Keratinocyte (primary cell): ENCODE data around the gene KYNU. TPM values are rescaled to one million over a fixed set of nuclear protein-coding genes. Genes with fewer than 3 reads are reported as not detected.
A peak's percentile ranks its signal among the peaks of the same experiment; 100 is the strongest.

Source experiments
- DNase-seq: peaks from one replicate; pipeline ENCODE4 v3.0.0-alpha.2; 2011; ENCODE audit warnings: low read depth, missing footprints, low spot score
- FAIRE-seq: peaks from 2 replicates; lab custom pipeline; 2011; peaks lifted over from hg19 to GRCh38; lab: Jason Lieb, UNC
- H2AFZ ChIP-seq: 2 replicates; pipeline ENCODE4 v1.6.0; 2012; ENCODE audit warnings: low read length, control low read depth, inconsistent platforms; ENCODE audit not compliant: control insufficient read depth
- H3K27ac ChIP-seq: 2 replicates; pipeline ENCODE4 v1.5.1; 2011; ENCODE audit warnings: low read length; ENCODE audit not compliant: control insufficient read depth, insufficient read depth
- H3K27me3 ChIP-seq: 3 replicates; pipeline ENCODE4 v1.6.0; 2011; ENCODE audit warnings: low read length; ENCODE audit not compliant: control insufficient read depth, insufficient read depth; ENCODE audit errors: extremely low read depth
- H3K36me3 ChIP-seq, 2 experiments: 2 replicates in 1 of 2; 3 replicates in 1 of 2; pipeline ENCODE4 v1.5.1; 2011; ENCODE audit warnings: low read length in 2 of 2, mild to moderate bottlenecking in 1 of 2; ENCODE audit not compliant: control insufficient read depth in 2 of 2, insufficient read depth in 2 of 2; ENCODE audit errors: extremely low read depth in 1 of 2
- H3K4me1 ChIP-seq: 3 replicates; pipeline ENCODE4 v1.5.1; 2011; ENCODE audit warnings: low read length; ENCODE audit not compliant: control insufficient read depth, insufficient read depth; ENCODE audit errors: extremely low read depth
- H3K4me2 ChIP-seq: 3 replicates; pipeline ENCODE4 v1.6.0; 2011; ENCODE audit warnings: low read depth, low read length; ENCODE audit not compliant: control insufficient read depth, insufficient read depth; ENCODE audit errors: extremely low read depth
- H3K4me3 ChIP-seq, 3 experiments: fragments of 200-600 bp in 1 of 3; sonication (generic) in 1 of 3; 2 replicates in 2 of 3; 3 replicates in 1 of 3; pipeline ENCODE4 v1.5.1; 2011 to 2016; ENCODE audit warnings: low read length in 3 of 3, mild to moderate bottlenecking in 3 of 3, control low read depth in 2 of 3, inconsistent platforms in 1 of 3, low read depth in 1 of 3, mixed read lengths in 1 of 3, mixed run types in 1 of 3, moderate library complexity in 1 of 3; ENCODE audit not compliant: control insufficient read depth in 2 of 3, insufficient read depth in 2 of 3; ENCODE audit errors: extremely low read depth in 1 of 3
- H3K79me2 ChIP-seq: 2 replicates; pipeline ENCODE4 v1.6.0; 2012; ENCODE audit warnings: low read length; ENCODE audit not compliant: control insufficient read depth, insufficient read depth
- H3K9ac ChIP-seq: 3 replicates; pipeline ENCODE4 v1.6.0; 2011; ENCODE audit warnings: low read length; ENCODE audit not compliant: control insufficient read depth, insufficient read depth; ENCODE audit errors: extremely low read depth
- H3K9me1 ChIP-seq: 3 replicates; pipeline ENCODE4 v1.6.0; 2011; ENCODE audit warnings: low read length; ENCODE audit not compliant: control insufficient read depth, insufficient read depth; ENCODE audit errors: extremely low read depth
- H3K9me3 ChIP-seq: 2 replicates; pipeline ENCODE4 v1.5.1; 2012; ENCODE audit warnings: low read depth, low read length; ENCODE audit not compliant: control insufficient read depth
- H4K20me1 ChIP-seq: 3 replicates; pipeline ENCODE4 v1.6.0; 2011; ENCODE audit warnings: low read length; ENCODE audit not compliant: control insufficient read depth, insufficient read depth; ENCODE audit errors: extremely low read depth
- EZH2 ChIP-seq: IDR thresholded peaks from one replicate; pipeline ENCODE4 v1.6.1; 2012; ENCODE audit warnings: inconsistent platforms, mild to moderate bottlenecking, low read length, moderate library complexity
- dilution Hi-C: fragments of 300-500 bp; cut with MboI; formaldehyde crosslinking; loops from one replicate; pipeline ENCODE4 v1.7.0; 2020; ENCODE audit warnings: low sequenced_read_pairs; ENCODE audit not compliant: extremely low pct_ligation_motif_present
- polyA plus RNA-seq, 5 experiments: library from polyadenylated mRNA; depleted of rRNA in 3 of 5; stranded (reverse) in 3 of 5; stranded (forward) in 1 of 5; unstranded in 1 of 5; fragments of >200 nt; gene quantifications; 1 replicate in 1 of 5; 2 replicates in 3 of 5; 3 replicates in 1 of 5; pipeline versions ENCODE4 v1.2.1 to v1.2.3, GENCODE V29; 2011 to 2012; ENCODE audit warnings: missing spikeins in 2 of 5, low read depth in 1 of 5, low replicate concordance in 1 of 5
- TF ChIP-seq, protein P1 (sequence below), 3 experiments: IDR thresholded peaks in 1 of 3; conservative IDR thresholded peaks in 1 of 3; optimal IDR thresholded peaks in 1 of 3; 2 replicates in 2 of 3; 3 replicates in 1 of 3; pipeline versions ENCODE3 to v1.5.1; 2011; ENCODE audit warnings: low read length in 3 of 3, mild to moderate bottlenecking in 3 of 3, moderate library complexity in 2 of 3, control low read depth in 1 of 3, inconsistent platforms in 1 of 3; ENCODE audit not compliant: insufficient read depth in 2 of 3; ENCODE audit errors: extremely low read depth in 1 of 3

KYNU gene
- polyA plus RNA-seq, 1 donor (not counting 4 experiments of a cell fraction or from before 2014, with no cell fraction given), result 3.9 TPM

DNA sequence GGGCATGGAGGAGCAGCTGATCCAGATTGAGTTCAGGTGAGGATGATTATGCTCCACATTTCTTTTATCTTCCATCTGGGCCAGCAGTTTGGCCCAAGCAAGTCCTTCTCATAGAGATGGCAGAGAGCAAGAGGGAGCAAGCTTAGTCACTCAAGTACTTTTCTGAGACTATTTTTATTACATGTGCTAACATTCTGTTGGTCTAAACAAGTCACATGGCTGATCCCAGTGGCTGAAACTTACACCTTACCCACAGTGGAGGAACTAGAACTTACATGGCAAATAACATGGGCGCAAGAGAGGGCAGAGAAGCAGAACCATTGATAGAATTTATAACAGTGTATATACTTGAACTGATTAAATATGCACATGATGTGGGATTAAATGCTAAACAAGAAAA lies 105.7 kb downstream of the KYNU start:
- no peaks in the 10 kb centered on the region for H3K36me3 ChIP-seq
- H4K20me1 ChIP-seq, result no peaks in the 10 kb centered on the region
- no peaks in the 10 kb centered on the region for H3K9me1 ChIP-seq
- H3K27me3 ChIP-seq, result no peaks in the 10 kb centered on the region
- dilution Hi-C loops, result no loop called here
- no peaks in the 10 kb centered on the region for H3K79me2 ChIP-seq
- H3K9me3 ChIP-seq, result no peaks in the 10 kb centered on the region
- no peak overlapping the region for H3K4me3 ChIP-seq
- peaks cover 4% of the 10 kb centered on the region for H3K4me1 ChIP-seq
- peak overlapping the region; percentile 42 for H2AFZ ChIP-seq
- no peak overlapping the region for H3K27ac ChIP-seq
- FAIRE-seq (no peak), DNase-seq (no peak)
- no peak overlapping the region for H3K4me2 ChIP-seq
- TF ChIP-seq, protein P1, sequence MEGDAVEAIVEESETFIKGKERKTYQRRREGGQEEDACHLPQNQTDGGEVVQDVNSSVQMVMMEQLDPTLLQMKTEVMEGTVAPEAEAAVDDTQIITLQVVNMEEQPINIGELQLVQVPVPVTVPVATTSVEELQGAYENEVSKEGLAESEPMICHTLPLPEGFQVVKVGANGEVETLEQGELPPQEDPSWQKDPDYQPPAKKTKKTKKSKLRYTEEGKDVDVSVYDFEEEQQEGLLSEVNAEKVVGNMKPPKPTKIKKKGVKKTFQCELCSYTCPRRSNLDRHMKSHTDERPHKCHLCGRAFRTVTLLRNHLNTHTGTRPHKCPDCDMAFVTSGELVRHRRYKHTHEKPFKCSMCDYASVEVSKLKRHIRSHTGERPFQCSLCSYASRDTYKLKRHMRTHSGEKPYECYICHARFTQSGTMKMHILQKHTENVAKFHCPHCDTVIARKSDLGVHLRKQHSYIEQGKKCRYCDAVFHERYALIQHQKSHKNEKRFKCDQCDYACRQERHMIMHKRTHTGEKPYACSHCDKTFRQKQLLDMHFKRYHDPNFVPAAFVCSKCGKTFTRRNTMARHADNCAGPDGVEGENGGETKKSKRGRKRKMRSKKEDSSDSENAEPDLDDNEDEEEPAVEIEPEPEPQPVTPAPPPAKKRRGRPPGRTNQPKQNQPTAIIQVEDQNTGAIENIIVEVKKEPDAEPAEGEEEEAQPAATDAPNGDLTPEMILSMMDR (optimal IDR thresholded peaks at IDR 0.05 in 1 of 3, IDR thresholded peaks at IDR 0.05 in 1 of 3, conservative IDR thresholded peaks at IDR 0.05 in 1 of 3; ENCODE audit: extremely low read depth in 1 of 3, insufficient read depth in 2 of 3, low read length in 3 of 3), result no peak
- no peak for TF ChIP-seq EZH2
- H3K9ac ChIP-seq, result no peak overlapping the region

DNA sequence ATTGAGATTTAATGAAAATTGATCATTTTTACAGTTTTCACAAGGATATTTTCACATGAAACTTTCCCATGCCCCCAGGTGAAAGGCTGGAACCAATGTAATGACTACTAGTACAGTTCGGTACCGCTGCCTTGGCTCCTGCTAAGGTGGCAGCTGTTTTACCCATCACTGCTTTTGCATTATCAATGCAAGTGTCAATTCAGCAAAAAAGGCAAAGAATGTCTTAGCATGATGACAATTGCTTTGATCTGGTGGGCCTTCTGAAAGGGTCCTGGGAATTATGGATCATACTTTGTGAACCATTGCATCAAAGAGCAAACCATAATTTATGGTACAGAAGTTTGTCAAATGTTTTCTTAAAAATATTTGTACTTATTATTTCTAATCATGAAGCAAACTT lies 107.2 kb downstream of the KYNU start:
- peaks cover 4% of the 10 kb centered on the region for H3K4me1 ChIP-seq
- DNase-seq (no peak), FAIRE-seq (no peak)
- TF ChIP-seq, protein P1 (optimal IDR thresholded peaks at IDR 0.05 in 1 of 3, IDR thresholded peaks at IDR 0.05 in 1 of 3, conservative IDR thresholded peaks at IDR 0.05 in 1 of 3; ENCODE audit: extremely low read depth in 1 of 3, insufficient read depth in 2 of 3, low read length in 3 of 3), result no peak
- no peak for TF ChIP-seq EZH2
- H3K4me2 ChIP-seq, result no peak overlapping the region
- H3K27me3 ChIP-seq, result no peaks in the 10 kb centered on the region
- H4K20me1 ChIP-seq, result no peaks in the 10 kb centered on the region
- H3K79me2 ChIP-seq, result no peaks in the 10 kb centered on the region
- no peak overlapping the region for H3K27ac ChIP-seq
- H2AFZ ChIP-seq, result no peak overlapping the region
- H3K9me3 ChIP-seq, result no peaks in the 10 kb centered on the region
- no peaks in the 10 kb centered on the region for H3K36me3 ChIP-seq
- no peak overlapping the region for H3K9ac ChIP-seq
- H3K9me1 ChIP-seq, result no peaks in the 10 kb centered on the region
- no peak overlapping the region for H3K4me3 ChIP-seq
- dilution Hi-C loops, result no loop called here
